GM12891 (cell line): Measurements from ENCODE around the gene SPTSSB.

Source experiments
- PAX5 ChIP-seq: IDR thresholded peaks from 2 replicates; pipeline ENCODE4 v1.6.1; 2011; ENCODE audit warnings: low read length, moderate library complexity, mild to moderate bottlenecking; ENCODE audit not compliant: insufficient read depth, severe bottlenecking
- POLR2A ChIP-seq: IDR thresholded peaks from 2 replicates; pipeline ENCODE4 v1.6.1; 2011; ENCODE audit warnings: low read depth, low read length, control low read depth
- POLR2AphosphoS5 ChIP-seq: IDR thresholded peaks from 2 replicates; pipeline ENCODE4 v1.6.1; 2011; ENCODE audit warnings: low read depth, low read length, control low read depth

DNA sequence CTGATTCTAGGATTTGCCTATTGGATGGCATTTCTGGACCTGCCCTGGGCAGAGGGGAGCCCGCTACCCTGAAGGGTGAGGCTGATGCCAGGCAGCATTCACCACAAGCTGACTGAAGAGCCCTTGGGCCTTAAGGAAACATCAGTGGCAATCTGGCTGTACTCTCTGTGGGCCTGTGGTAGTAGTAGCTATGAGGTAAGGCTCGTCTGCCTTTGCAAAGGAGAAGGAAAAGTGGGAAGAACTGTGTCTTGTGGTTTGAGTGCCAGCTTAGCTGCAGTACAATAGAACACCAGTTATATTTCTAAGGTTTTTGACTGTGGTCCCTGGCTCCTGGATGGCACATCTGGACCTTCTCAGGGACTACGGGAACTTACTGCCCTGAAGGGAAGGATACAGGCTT, 51.5 kb downstream of the SPTSSB start:
- TF ChIP-seq PAX5 (no peak), POLR2A (no peak), POLR2AphosphoS5 (no peak)
